ENCODE data around the gene IL1RAPL1. TPM values are rescaled to one million over a fixed set of nuclear protein-coding genes. Genes with fewer than 3 reads are reported as not detected.

Gene IL1RAPL1
- total RNA-seq, 4 donors from 2014 or later: 8.2 to 10.9 (median 8.8) TPM

DNA sequence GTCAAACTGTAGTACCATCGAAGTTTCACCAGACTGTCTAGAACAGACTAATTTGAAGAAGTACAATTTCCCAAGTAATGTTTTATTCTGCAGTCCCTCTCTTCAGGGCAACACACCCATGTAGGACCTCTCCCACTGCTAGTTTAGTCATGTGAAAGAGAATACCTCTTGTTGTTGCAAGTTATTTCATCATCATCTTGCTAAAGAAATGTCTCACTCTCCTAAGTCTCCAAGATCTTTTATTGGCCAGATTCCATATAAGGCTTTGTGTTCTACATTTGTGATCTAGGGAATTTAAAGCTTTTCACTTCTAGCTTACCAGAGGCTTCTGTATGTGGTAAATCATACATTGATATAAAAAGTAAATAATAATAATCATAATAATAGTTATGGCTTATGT is 882.8 kb downstream of the IL1RAPL1 start:
- 66 to 89% methylated on average over 1 of the region's 1 CpG for WGBS, 2 donors
- no peaks in the 10 kb centered on the region for H3K4me1 ChIP-seq
- no peak overlapping the region for H3K4me3 ChIP-seq
- TF ChIP-seq CTCF (IDR thresholded peaks at IDR 0.05) (no peak), EP300 (IDR thresholded peaks at IDR 0.05) (no peak), POLR2A (IDR thresholded peaks at IDR 0.05) (no peak)
- no peak overlapping the region for H3K27ac ChIP-seq
- DNase-seq (ENCODE audit: low spot score in 2 of 2): no peak
- no peaks in the 10 kb centered on the region for H3K9me3 ChIP-seq
- no peaks in the 10 kb centered on the region for H3K36me3 ChIP-seq
- H3K27me3 ChIP-seq: no peaks in the 10 kb centered on the region

GRCh38 chrX:29471829-29472228 is 884.6 kb downstream of the IL1RAPL1 start:
- H3K4me3 ChIP-seq: no peak overlapping the region
- no peak overlapping the region for H3K27ac ChIP-seq
- H3K27me3 ChIP-seq: no peaks in the 10 kb centered on the region
- no peaks in the 10 kb centered on the region for H3K9me3 ChIP-seq
- no peaks in the 10 kb centered on the region for H3K36me3 ChIP-seq
- DNase-seq (ENCODE audit: low spot score in 2 of 2): no peak
- TF ChIP-seq EP300 (IDR thresholded peaks at IDR 0.05): no peak
- TF ChIP-seq CTCF (IDR thresholded peaks at IDR 0.05): no peak
- TF ChIP-seq POLR2A (IDR thresholded peaks at IDR 0.05): no peak
- no peaks in the 10 kb centered on the region for H3K4me1 ChIP-seq

DNA sequence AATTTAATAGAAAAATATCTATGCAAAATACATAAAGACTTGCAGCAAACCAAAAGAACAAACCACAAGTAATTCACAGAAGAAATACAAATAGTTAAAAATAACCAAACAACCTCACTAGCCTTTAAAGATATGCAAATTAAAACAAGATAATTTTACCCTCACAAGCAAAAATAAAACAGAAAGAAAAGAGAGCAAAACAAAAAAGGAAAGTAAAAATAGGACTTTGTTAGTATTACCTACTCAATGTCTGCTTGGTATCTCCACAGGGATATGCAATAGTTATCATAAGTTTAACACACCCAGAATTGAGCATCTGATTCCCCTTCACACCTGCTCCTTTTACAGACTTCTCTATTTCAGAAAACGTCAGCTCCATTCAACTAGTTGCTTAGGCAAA is 890.6 kb downstream of the IL1RAPL1 start:
- H3K36me3 ChIP-seq: no peaks in the 10 kb centered on the region
- no peaks in the 10 kb centered on the region for H3K27me3 ChIP-seq
- H3K4me1 ChIP-seq: no peaks in the 10 kb centered on the region
- 54 to 56% methylated on average over 1 of the region's 1 CpG for WGBS, 2 donors
- H3K27ac ChIP-seq: no peak overlapping the region
- DNase-seq (ENCODE audit: low spot score in 2 of 2): no peak
- no peak overlapping the region for H3K4me3 ChIP-seq
- no peaks in the 10 kb centered on the region for H3K9me3 ChIP-seq
- TF ChIP-seq CTCF (IDR thresholded peaks at IDR 0.05) (no peak), POLR2A (IDR thresholded peaks at IDR 0.05) (no peak)

DNA sequence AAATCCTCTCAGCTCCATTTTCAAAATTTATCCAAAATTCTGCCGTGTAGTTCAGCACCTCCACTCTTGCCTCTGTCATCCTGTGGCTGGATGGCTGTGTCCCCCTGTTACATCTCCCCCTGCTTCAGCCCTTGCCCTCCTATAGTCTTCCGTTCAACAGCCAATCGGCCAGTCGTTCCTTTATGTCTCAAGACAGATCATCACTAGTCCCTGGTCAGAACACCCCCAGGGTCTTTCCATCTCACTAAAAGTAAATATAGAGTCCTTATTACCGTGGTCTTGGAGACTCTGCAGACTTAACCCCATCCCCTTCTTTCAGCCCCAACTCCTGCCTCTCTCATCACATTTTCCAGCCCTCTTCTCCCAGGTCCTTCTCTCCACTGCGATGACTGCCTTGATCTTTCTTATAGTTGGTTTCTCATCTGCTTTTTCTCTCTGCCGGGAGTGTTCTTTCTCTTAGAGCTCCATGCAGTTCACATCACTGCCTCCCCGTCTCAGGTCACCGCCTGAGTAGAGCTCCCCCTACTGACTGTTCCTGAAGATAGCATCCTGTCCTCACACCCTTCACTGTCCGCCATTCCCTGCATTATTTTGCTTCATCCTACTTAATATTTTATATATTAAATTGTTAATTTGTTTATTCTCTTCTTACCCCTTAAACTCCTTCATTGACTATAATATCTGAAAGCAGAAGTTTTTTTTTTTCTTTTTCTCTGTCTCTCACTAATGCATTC is 891.3 kb downstream of the IL1RAPL1 start:
- TF ChIP-seq EP300 (IDR thresholded peaks at IDR 0.05) (no peak), CTCF (IDR thresholded peaks at IDR 0.05) (peak in 3 of 5 experiments; percentile 6 to 41 (median 15))
- H3K4me1 ChIP-seq: no peaks in the 10 kb centered on the region
- WGBS, 2 donors: 46 to 64% methylated on average over 10 of the region's 10 CpGs
- DNase-seq (ENCODE audit: low spot score in 2 of 2): no peak
- no peaks in the 10 kb centered on the region for H3K27me3 ChIP-seq
- H3K36me3 ChIP-seq: no peaks in the 10 kb centered on the region
- H3K27ac ChIP-seq: no peak overlapping the region
- no peak overlapping the region for H3K4me3 ChIP-seq
- no peaks in the 10 kb centered on the region for H3K9me3 ChIP-seq

DNA sequence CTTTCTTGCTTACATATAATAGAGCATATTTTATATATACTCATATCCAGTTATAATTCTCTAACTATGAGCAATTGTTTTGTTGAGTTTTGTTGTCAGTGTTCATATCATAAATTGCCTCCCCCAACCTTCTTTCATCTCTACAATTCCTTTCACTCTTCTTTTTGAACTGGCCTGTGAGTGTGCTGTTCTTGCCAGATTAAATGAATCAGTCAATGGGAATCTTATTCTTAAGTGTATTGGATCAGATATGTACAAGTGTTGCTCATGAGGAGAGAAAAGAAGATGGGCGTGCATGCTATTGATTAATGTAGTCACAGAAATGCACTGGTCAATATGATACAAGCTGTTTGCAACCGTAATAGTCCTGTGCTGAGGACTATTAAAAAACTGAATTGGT is 900.0 kb downstream of the IL1RAPL1 start:
- no peaks in the 10 kb centered on the region for H3K36me3 ChIP-seq

More for the DNA sequence above, 900.0 kb downstream of the IL1RAPL1 start:
- TF ChIP-seq CTCF (IDR thresholded peaks at IDR 0.05): no peak
- TF ChIP-seq EP300 (IDR thresholded peaks at IDR 0.05): no peak
- no peak for TF ChIP-seq POLR2A (IDR thresholded peaks at IDR 0.05)
- no peak overlapping the region for H3K27ac ChIP-seq
- WGBS, 2 donors: 79 to 89% methylated on average over 2 of the region's 2 CpGs
- H3K27me3 ChIP-seq: no peaks in the 10 kb centered on the region
- no peaks in the 10 kb centered on the region for H3K4me1 ChIP-seq
- no peak for DNase-seq (ENCODE audit: low spot score in 2 of 2)
- no peak overlapping the region for H3K4me3 ChIP-seq
- no peaks in the 10 kb centered on the region for H3K9me3 ChIP-seq

Data from tibial nerve (tissue), 4 donors.